H9 (cell line): ENCODE measurements around the gene RASGRP4. TPM values are rescaled to one million over a fixed set of nuclear protein-coding genes. Genes with fewer than 3 reads are reported as not detected.
A peak's percentile ranks its signal among the peaks of the same experiment; 100 is the strongest.

Source experiments
- DNase-seq: peaks from one replicate; pipeline ENCODE4 v3.0.0-alpha.2; 2017
- H2AFZ ChIP-seq: one replicate; pipeline ENCODE4 v1.6.1; 2013; ENCODE audit warnings: mild to moderate bottlenecking, low read length, control low read depth, moderate library complexity
- H2AK5ac ChIP-seq: 2 replicates; pipeline ENCODE4 v1.6.1; 2013; ENCODE audit warnings: low read length, control low read depth, mixed read lengths; ENCODE audit not compliant: insufficient read length
- H2BK120ac ChIP-seq: one replicate; pipeline ENCODE4 v1.6.1; 2013; ENCODE audit warnings: low read depth, mild to moderate bottlenecking, low read length, control low read depth, inconsistent platforms; ENCODE audit not compliant: poor library complexity, severe bottlenecking
- H2BK12ac ChIP-seq: 2 replicates; pipeline ENCODE4 v1.6.1; 2013; ENCODE audit warnings: low read length, control low read depth, mixed read lengths, low read depth; ENCODE audit not compliant: insufficient read length
- H2BK15ac ChIP-seq: 2 replicates; pipeline ENCODE4 v1.6.1; 2013; ENCODE audit warnings: low read depth, low read length, control low read depth
- H2BK20ac ChIP-seq: one replicate; pipeline ENCODE4 v1.6.1; 2013; ENCODE audit warnings: low read depth, mild to moderate bottlenecking, low read length, control low read depth, inconsistent platforms; ENCODE audit not compliant: poor library complexity, severe bottlenecking
- H2BK5ac ChIP-seq: 2 replicates; pipeline ENCODE4 v1.6.1; 2013; ENCODE audit warnings: low read length, control low read depth, mixed read lengths; ENCODE audit not compliant: insufficient read length
- H3K14ac ChIP-seq: 2 replicates; pipeline ENCODE4 v1.6.1; 2013; ENCODE audit warnings: low read length, control low read depth; ENCODE audit not compliant: insufficient read depth
- H3K18ac ChIP-seq: 2 replicates; pipeline ENCODE4 v1.6.1; 2013; ENCODE audit warnings: low read depth, mild to moderate bottlenecking, mixed read lengths, low read length, control low read depth; ENCODE audit not compliant: insufficient read length
- H3K23ac ChIP-seq: 2 replicates; pipeline ENCODE4 v1.6.1; 2013; ENCODE audit warnings: low read length, control low read depth, mixed read lengths, low read depth; ENCODE audit not compliant: insufficient read length
- H3K23me2 ChIP-seq: 2 replicates; pipeline ENCODE4 v1.6.1; 2013; ENCODE audit warnings: low read depth, mild to moderate bottlenecking, mixed read lengths, low read length, control low read depth; ENCODE audit not compliant: insufficient read length, poor library complexity, severe bottlenecking
- H3K27ac ChIP-seq: 2 replicates; pipeline ENCODE4 v1.5.1; 2013; ENCODE audit warnings: low read length, control low read depth, mixed read lengths, low read depth; ENCODE audit not compliant: insufficient read length
- H3K27me3 ChIP-seq: 2 replicates; pipeline ENCODE4 v1.6.1; 2013; ENCODE audit warnings: low read length, control low read depth, inconsistent platforms; ENCODE audit not compliant: insufficient read depth
- H3K4ac ChIP-seq: 2 replicates; pipeline ENCODE4 v1.6.1; 2013; ENCODE audit warnings: low read depth, mild to moderate bottlenecking, control low read depth, inconsistent platforms, low read length, moderate library complexity
- H3K4me1 ChIP-seq: 2 replicates; pipeline ENCODE4 v1.6.1; 2013; ENCODE audit warnings: low read length, control low read depth, inconsistent platforms; ENCODE audit not compliant: insufficient read depth
- H3K4me2 ChIP-seq: 2 replicates; pipeline ENCODE4 v1.6.1; 2013; ENCODE audit warnings: low read length, control low read depth, mixed read lengths; ENCODE audit not compliant: insufficient read length, insufficient read depth
- H3K56ac ChIP-seq: 2 replicates; pipeline ENCODE4 v1.6.1; 2013; ENCODE audit warnings: low read depth, mild to moderate bottlenecking, mixed read lengths, low read length, control low read depth; ENCODE audit not compliant: insufficient read length
- H3K79me1 ChIP-seq: 2 replicates; pipeline ENCODE4 v1.6.1; 2013; ENCODE audit warnings: low read depth, mild to moderate bottlenecking, moderate library complexity, low read length, control low read depth, inconsistent platforms; ENCODE audit not compliant: insufficient read depth, poor library complexity, severe bottlenecking
- H3K79me2 ChIP-seq: 2 replicates; pipeline ENCODE4 v1.6.1; 2013; ENCODE audit warnings: low read length, control low read depth, inconsistent platforms; ENCODE audit not compliant: insufficient read depth
- H3K9ac ChIP-seq: 2 replicates; pipeline ENCODE4 v1.6.1; 2013; ENCODE audit warnings: low read length, control low read depth, mixed read lengths; ENCODE audit not compliant: insufficient read length; ENCODE audit errors: extremely low read depth
- H3K9me3 ChIP-seq: one replicate; pipeline ENCODE4 v1.6.1; 2013; ENCODE audit warnings: low read depth, low read length, inconsistent platforms; ENCODE audit not compliant: control insufficient read depth
- H3T11ph ChIP-seq: one replicate; pipeline ENCODE4 v1.6.1; 2013; ENCODE audit warnings: mild to moderate bottlenecking, low read length, control low read depth, inconsistent platforms
- H4K20me1 ChIP-seq: one replicate; pipeline ENCODE4 v1.6.1; 2013; ENCODE audit not compliant: control insufficient read depth, insufficient read length, insufficient read depth
- H4K5ac ChIP-seq: 2 replicates; pipeline ENCODE4 v1.6.1; 2013; ENCODE audit warnings: low read depth, mild to moderate bottlenecking, mixed read lengths, low read length, control low read depth; ENCODE audit not compliant: insufficient read length
- H4K8ac ChIP-seq: replicated peaks from 2 replicates; pipeline ENCODE4 v1.6.1; 2013; ENCODE audit warnings: low read length, control low read depth, mixed read lengths, low read depth; ENCODE audit not compliant: insufficient read length
- H4K91ac ChIP-seq: 2 replicates; pipeline ENCODE4 v1.6.1; 2013; ENCODE audit warnings: low read depth, mild to moderate bottlenecking, moderate library complexity, mixed read lengths, low read length, control low read depth; ENCODE audit not compliant: insufficient read length
- H3K27ac Mint-ChIP-seq, 3 experiments: 2 replicates in 2 of 3; 3 replicates in 1 of 3; pipeline ENCODE4 v1.8.0; 2020 to 2021; ENCODE audit warnings: mixed read lengths in 3 of 3, mild to moderate bottlenecking in 1 of 3, moderate library complexity in 1 of 3
- H3K27me3 Mint-ChIP-seq: 2 replicates; pipeline ENCODE4 v1.8.0; 2021; ENCODE audit warnings: low read depth, mild to moderate bottlenecking, moderate library complexity, mixed read lengths
- H3K36me3 Mint-ChIP-seq, 3 experiments: 2 replicates in 2 of 3; 3 replicates in 1 of 3; pipeline ENCODE4 v1.8.0; 2020 to 2021; ENCODE audit warnings: low read depth in 3 of 3, mixed read lengths in 3 of 3; ENCODE audit not compliant: insufficient read depth in 1 of 3
- H3K4me1 Mint-ChIP-seq, 2 experiments: 2 replicates each; pipeline ENCODE4 v1.8.0; 2020; ENCODE audit warnings: mixed read lengths in 2 of 2
- H3K4me3 Mint-ChIP-seq, 2 experiments: 2 replicates in 1 of 2; 3 replicates in 1 of 2; pipeline ENCODE4 v1.8.0; 2020 to 2021; ENCODE audit warnings: mild to moderate bottlenecking in 2 of 2, mixed read lengths in 2 of 2, moderate library complexity in 1 of 2
- H3K9me3 Mint-ChIP-seq, 2 experiments: 2 replicates in 1 of 2; 3 replicates in 1 of 2; pipeline ENCODE4 v1.8.0; 2020; ENCODE audit warnings: mild to moderate bottlenecking in 2 of 2, mixed read lengths in 2 of 2, moderate library complexity in 1 of 2
- CTCF ChIP-seq: fragments of 200-600 bp; sonication (generic); conservative IDR thresholded peaks from 3 replicates; pipeline ENCODE4 v1.8.0; 2021; ENCODE audit warnings: antibody characterized with exemption, mild to moderate bottlenecking
- WGBS: extraction: QIAGEN DNeasy Blood & Tissue Kit; methylation state at CpG from one replicate; pipeline ENCODE4 v1.1.7; 2013; ENCODE audit warnings: missing lambda C conversion rate, low lambda C conversion rate, mixed read lengths; ENCODE audit not compliant: insufficient read length; ENCODE audit errors: extremely low coverage; 5-methylcytosine and 5-hydroxymethylcytosine counted together
- total RNA-seq: library from RNA; stranded (reverse); gene quantifications from 2 replicates; pipeline ENCODE4 v1.2.1, GENCODE V29; 2021

Gene RASGRP4
- total RNA-seq, 1 experiment from 2014 or later = 0.28 TPM

DNA sequence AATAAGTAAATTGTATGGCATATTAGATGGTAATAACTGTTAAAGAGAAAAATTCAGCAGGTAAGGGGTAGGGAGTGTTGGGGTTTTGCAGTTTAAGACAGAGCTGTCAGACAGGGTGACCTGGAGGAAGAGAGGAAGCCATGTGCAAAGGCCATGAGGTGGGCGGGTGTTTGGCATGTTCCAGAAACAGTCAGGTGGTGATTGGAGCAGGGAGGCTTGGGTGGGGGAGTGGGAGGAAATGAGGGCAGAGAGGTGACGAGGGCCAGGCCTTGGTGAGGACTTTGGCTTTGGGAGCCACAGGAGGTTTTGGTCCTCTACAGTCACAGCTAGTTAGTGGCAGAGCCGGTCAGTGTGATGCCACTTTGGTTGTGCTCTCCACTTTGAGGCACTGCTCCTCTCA lies 27.6 kb upstream of the RASGRP4 start:
- no peak overlapping the region for H3T11ph ChIP-seq
- no peak for TF ChIP-seq CTCF
- H4K20me1 ChIP-seq = no peaks in the 10 kb centered on the region
- H3K79me1 ChIP-seq = no peaks in the 10 kb centered on the region
- H3K79me2 ChIP-seq = no peaks in the 10 kb centered on the region
- H4K5ac ChIP-seq = no peak overlapping the region
- H3K23ac ChIP-seq = no peak overlapping the region
- Mint-ChIP-seq H3K27ac (peak overlapping the region in 1 of 3 experiments; percentile 3; a peak in 1 of 7 replicates), H3K9me3 (no peaks in the 10 kb centered on the region), H3K4me3 (peak overlapping the region in 1 of 2 experiments; percentile 16; a peak in 1 of 5 replicates), H3K36me3 (peaks cover 52 to 67% (median 60%) of the 10 kb centered on the region in 3 experiments), H3K27me3 (no peaks in the 10 kb centered on the region; the same call in 1 of the 2 replicates), H3K4me1 (peaks cover 5 to 11% of the 10 kb centered on the region in 2 experiments; a peak in 3 of 4 replicates)
- H2BK20ac ChIP-seq = no peak overlapping the region
- H3K27me3 ChIP-seq = no peaks in the 10 kb centered on the region
- no peak overlapping the region for H2BK120ac ChIP-seq
- H2BK15ac ChIP-seq = no peak overlapping the region
- WGBS = no CpG with 5 or more reads among the region's 3 CpGs
- no peak overlapping the region for H3K9ac ChIP-seq
- no peak for DNase-seq
- H3K18ac ChIP-seq = no peak overlapping the region
- no peak overlapping the region for H3K4ac ChIP-seq
- no peak overlapping the region for H4K8ac ChIP-seq
- H3K56ac ChIP-seq = no peak overlapping the region
- H3K27ac ChIP-seq = no peak overlapping the region
- no peak overlapping the region for H2AK5ac ChIP-seq
- no peak overlapping the region for H3K14ac ChIP-seq
- H3K23me2 ChIP-seq = peaks cover 5% of the 10 kb centered on the region
- H3K4me2 ChIP-seq = no peak overlapping the region
- no peak overlapping the region for H4K91ac ChIP-seq
- H3K4me1 ChIP-seq = no peaks in the 10 kb centered on the region
- H2BK5ac ChIP-seq = no peak overlapping the region
- H3K9me3 ChIP-seq = no peaks in the 10 kb centered on the region
- H2BK12ac ChIP-seq = no peak overlapping the region
- no peak overlapping the region for H2AFZ ChIP-seq
